ENCODE measurements around the gene LSAMP. TPM values are rescaled to one million over a fixed set of nuclear protein-coding genes. Genes with fewer than 3 reads are reported as not detected.

The LSAMP gene
- total RNA-seq, 1 donor from 2014 or later: 1.1 TPM

DNA sequence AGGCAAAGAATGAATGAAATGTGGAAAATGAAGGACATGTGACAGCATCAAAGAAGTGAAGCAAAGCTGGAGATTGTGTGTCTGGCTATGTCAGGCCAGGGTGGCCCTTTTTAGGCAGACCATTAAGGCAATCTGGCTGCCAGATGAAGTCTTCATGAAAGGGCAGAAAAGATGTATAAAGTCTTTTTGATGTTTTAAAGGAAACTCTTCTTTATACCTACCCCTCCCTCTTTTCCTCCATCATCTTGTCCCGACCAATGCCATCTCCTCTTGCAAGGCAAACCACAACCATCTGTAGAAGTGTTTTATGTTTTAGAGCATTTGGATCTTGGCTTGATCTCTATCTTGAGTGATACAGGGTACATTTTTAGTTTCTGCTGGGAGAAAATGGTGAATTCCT lies 259.2 kb downstream of the LSAMP start:
- Mint-ChIP-seq H3K36me3 (ENCODE audit: low read depth) (no peaks in the 10 kb centered on the region), H3K27ac (ENCODE audit: unreplicated experiment) (no peak overlapping the region), H3K4me3 (ENCODE audit: unreplicated experiment) (no peak overlapping the region), H3K4me1 (ENCODE audit: low read depth) (peaks cover 5% of the 10 kb centered on the region), H3K27me3 (ENCODE audit: low read depth) (no peaks in the 10 kb centered on the region), H3K9me3 (ENCODE audit: low read depth) (peaks cover 3% of the 10 kb centered on the region)
- no peak for DNase-seq (ENCODE audit: low spot score)
- TF ChIP-seq CTCF (IDR thresholded peaks at IDR 0.05): no peak

DNA sequence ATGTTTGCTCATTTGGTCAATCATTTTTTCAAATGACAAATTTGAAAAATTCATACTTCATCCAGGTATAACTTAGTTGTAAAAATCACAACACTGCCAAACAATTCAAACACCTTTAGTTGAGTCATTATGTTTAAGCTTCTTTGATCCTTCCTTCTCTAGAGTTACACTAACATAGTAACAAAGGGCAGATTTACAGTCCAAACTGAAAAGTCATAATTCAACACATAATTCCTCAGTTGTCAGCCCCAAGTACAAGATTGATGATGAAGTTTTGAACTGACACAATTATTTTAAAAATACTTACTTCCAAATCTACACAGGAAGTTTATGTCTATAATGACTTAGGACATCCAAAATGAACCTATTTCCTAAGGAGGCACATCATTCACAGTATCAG lies 264.1 kb downstream of the LSAMP start:
- no peaks in the 10 kb centered on the region for H3K27me3 Mint-ChIP-seq (ENCODE audit: low read depth)
- H3K9me3 Mint-ChIP-seq (ENCODE audit: low read depth): no peaks in the 10 kb centered on the region
- no peak overlapping the region for H3K27ac Mint-ChIP-seq (ENCODE audit: unreplicated experiment)
- no peak for DNase-seq (ENCODE audit: low spot score)
- no peaks in the 10 kb centered on the region for H3K36me3 Mint-ChIP-seq (ENCODE audit: low read depth)
- no peak for TF ChIP-seq CTCF (IDR thresholded peaks at IDR 0.05)
- no peak overlapping the region for H3K4me3 Mint-ChIP-seq (ENCODE audit: unreplicated experiment)
- H3K4me1 Mint-ChIP-seq (ENCODE audit: low read depth): peaks cover 12% of the 10 kb centered on the region

- H3K36me3 Mint-ChIP-seq (ENCODE audit: low read depth): no peaks in the 10 kb centered on the region
- no peaks in the 10 kb centered on the region for H3K9me3 Mint-ChIP-seq (ENCODE audit: low read depth)
- no peak for TF ChIP-seq CTCF (IDR thresholded peaks at IDR 0.05)
- H3K27ac Mint-ChIP-seq (ENCODE audit: unreplicated experiment): no peak overlapping the region
- no peak for DNase-seq (ENCODE audit: low spot score)
- no peak overlapping the region for H3K4me3 Mint-ChIP-seq (ENCODE audit: unreplicated experiment)
- no peaks in the 10 kb centered on the region for H3K27me3 Mint-ChIP-seq (ENCODE audit: low read depth)
- peaks cover 7% of the 10 kb centered on the region for H3K4me1 Mint-ChIP-seq (ENCODE audit: low read depth)
Measured at GRCh38 chr3:116179091-116179490, 266.2 kb downstream of the LSAMP start.

GRCh38 chr3:116176974-116177555 lies 268.2 kb downstream of the LSAMP start:
- no peak for TF ChIP-seq CTCF (IDR thresholded peaks at IDR 0.05)
- no peak for DNase-seq (ENCODE audit: low spot score)
- Mint-ChIP-seq H3K36me3 (ENCODE audit: low read depth) (no peaks in the 10 kb centered on the region), H3K4me3 (ENCODE audit: unreplicated experiment) (no peak overlapping the region), H3K9me3 (ENCODE audit: low read depth) (no peaks in the 10 kb centered on the region), H3K4me1 (ENCODE audit: low read depth) (peaks cover 7% of the 10 kb centered on the region), H3K27ac (ENCODE audit: unreplicated experiment) (no peak overlapping the region), H3K27me3 (ENCODE audit: low read depth) (no peaks in the 10 kb centered on the region)

DNA sequence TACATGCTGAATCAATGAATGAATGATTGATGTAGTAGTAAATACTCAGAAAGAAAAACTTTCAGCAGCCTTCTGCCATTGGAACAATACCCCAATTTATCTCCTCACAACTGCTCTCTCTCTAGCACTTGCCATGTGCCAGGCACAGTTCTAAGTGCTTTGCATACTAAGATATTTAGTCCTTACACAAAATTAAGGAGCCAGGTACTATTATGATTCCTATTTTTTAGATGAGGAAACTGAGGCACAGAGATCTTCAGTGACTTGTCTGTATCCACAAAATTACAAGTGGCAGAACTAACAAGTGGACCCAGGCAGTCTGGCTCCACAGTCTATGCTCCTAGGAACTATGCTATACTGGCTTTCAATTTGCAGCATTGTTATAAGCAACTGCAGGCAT lies 279.2 kb downstream of the LSAMP start:
- Mint-ChIP-seq H3K9me3 (ENCODE audit: low read depth) (no peaks in the 10 kb centered on the region), H3K4me1 (ENCODE audit: low read depth) (no peaks in the 10 kb centered on the region), H3K36me3 (ENCODE audit: low read depth) (no peaks in the 10 kb centered on the region), H3K27ac (ENCODE audit: unreplicated experiment) (no peak overlapping the region), H3K27me3 (ENCODE audit: low read depth) (no peaks in the 10 kb centered on the region), H3K4me3 (ENCODE audit: unreplicated experiment) (no peak overlapping the region)
- TF ChIP-seq CTCF (IDR thresholded peaks at IDR 0.05): no peak
- DNase-seq (ENCODE audit: low spot score): no peak
